ENCODE results near the gene LRRC74B. TPM values are rescaled to one million over a fixed set of nuclear protein-coding genes. Genes with fewer than 3 reads are reported as not detected.
"Not testable (repeated sequence)": the region's sequence is repeated elsewhere in the genome, so short reads cannot be mapped to it uniquely, and the experiment has no call there.

LRRC74B gene
- total RNA-seq, 4 donors from 2014 or later, result not detected

DNA sequence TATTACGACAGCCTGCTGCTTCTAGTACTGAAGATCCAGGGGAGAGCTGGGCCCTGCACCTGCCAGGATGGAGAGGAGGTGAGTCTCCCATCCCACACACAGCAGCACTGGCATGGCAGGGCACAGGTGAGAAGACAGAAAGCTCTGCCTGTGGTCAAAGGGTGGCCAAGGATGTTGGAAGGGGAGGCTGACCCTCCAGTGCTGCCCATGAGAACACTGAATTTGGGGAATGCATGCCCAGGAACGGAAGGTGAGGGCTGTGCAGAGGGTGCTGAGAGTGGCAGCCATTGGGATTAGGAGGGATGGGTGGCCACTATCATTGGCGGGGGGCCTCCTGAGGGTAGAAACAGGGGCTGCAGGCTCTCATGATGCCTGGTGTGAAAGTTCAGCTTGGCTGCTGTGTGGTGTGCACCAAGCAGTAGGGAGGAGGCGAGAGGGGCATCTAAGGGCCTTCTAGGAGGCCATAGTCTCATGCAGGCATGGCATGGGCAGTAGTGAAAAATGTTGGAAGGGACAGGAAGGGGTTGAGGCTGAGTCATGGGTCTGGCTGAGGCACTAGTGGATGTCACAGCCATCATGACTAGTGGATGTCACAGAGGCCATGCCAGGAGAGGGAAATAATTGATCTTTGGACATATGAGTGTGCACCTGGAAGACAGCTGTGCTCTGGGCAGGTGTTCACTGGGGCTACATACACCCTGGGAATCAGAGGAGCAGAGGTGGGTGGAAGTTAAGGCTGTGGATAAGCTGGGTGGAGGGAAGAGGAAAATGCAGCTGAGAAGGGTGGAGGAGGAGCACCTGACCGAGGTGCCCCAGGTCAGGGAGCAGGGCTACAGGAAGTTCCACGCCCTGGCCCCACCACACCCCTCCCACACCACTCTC, 2.5 kb upstream of the LRRC74B start:
- no peak for TF ChIP-seq POLR2A (IDR thresholded peaks at IDR 0.05)
- TF ChIP-seq, protein P1, sequence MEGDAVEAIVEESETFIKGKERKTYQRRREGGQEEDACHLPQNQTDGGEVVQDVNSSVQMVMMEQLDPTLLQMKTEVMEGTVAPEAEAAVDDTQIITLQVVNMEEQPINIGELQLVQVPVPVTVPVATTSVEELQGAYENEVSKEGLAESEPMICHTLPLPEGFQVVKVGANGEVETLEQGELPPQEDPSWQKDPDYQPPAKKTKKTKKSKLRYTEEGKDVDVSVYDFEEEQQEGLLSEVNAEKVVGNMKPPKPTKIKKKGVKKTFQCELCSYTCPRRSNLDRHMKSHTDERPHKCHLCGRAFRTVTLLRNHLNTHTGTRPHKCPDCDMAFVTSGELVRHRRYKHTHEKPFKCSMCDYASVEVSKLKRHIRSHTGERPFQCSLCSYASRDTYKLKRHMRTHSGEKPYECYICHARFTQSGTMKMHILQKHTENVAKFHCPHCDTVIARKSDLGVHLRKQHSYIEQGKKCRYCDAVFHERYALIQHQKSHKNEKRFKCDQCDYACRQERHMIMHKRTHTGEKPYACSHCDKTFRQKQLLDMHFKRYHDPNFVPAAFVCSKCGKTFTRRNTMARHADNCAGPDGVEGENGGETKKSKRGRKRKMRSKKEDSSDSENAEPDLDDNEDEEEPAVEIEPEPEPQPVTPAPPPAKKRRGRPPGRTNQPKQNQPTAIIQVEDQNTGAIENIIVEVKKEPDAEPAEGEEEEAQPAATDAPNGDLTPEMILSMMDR (IDR thresholded peaks at IDR 0.05), result no peak
- Histone ChIP-seq H3K4me3 (no peak overlapping the region), H3K9me3 (no peaks in the 10 kb centered on the region), H3K4me1 (peaks cover 0 to 26% (median 10%) of the 10 kb centered on the region in 4 donors), H3K27me3 (no peaks in the 10 kb centered on the region), H3K27ac (peak overlapping the region in 2 of 4 donors; percentile 17 to 19), H3K36me3 (no peaks in the 10 kb centered on the region)
- DNase-seq, result peak in 2 of 3 donors; percentile 56 to 59

DNA sequence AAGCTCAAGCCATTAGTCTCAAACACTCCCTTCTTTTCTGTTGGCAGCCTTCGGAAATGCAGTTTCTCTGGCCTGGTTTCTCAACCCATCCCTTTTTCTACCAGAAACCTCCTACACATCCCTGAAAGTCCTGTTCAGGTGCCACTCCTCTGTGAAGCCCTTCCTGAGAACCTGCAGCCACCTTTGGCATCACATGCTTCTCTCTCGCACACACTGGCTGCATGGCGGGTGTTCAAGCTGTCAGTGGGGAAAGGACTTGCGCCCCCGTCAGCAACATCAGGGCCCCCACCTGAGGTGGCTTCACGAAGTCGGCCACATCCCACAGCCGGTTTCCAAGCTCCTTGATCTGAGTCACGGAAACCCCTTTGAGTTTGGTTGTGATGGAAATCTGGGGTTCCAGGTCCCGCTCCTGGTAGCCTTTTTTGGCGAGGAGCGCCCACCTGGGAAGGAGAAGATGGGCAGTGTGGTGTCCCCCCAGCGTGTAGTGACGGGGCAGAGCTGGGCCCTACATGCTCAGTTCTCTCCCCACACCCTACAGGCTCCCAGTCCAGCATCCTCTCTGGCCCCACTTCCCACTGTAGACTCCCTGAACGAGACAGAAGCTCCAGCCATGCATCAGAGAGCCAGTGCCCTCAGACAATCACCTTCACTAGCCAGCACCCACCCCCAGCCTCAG, 1.7 kb upstream of the LRRC74B start:
- H3K36me3 ChIP-seq, result no peaks in the 10 kb centered on the region
- H3K27me3 ChIP-seq, result no peaks in the 10 kb centered on the region
- H3K9me3 ChIP-seq, result no peaks in the 10 kb centered on the region
- no peak for TF ChIP-seq POLR2A (IDR thresholded peaks at IDR 0.05)
- TF ChIP-seq, protein P1 (IDR thresholded peaks at IDR 0.05), result no peak
- H3K4me1 ChIP-seq, result peaks cover 0 to 26% (median 10%) of the 10 kb centered on the region in 4 donors
- H3K27ac ChIP-seq, result peak overlapping the region in 2 of 4 donors; percentile 17 to 19
- no peak for DNase-seq
- H3K4me3 ChIP-seq, result peak overlapping the region in 1 of 4 donors; percentile 19

DNA sequence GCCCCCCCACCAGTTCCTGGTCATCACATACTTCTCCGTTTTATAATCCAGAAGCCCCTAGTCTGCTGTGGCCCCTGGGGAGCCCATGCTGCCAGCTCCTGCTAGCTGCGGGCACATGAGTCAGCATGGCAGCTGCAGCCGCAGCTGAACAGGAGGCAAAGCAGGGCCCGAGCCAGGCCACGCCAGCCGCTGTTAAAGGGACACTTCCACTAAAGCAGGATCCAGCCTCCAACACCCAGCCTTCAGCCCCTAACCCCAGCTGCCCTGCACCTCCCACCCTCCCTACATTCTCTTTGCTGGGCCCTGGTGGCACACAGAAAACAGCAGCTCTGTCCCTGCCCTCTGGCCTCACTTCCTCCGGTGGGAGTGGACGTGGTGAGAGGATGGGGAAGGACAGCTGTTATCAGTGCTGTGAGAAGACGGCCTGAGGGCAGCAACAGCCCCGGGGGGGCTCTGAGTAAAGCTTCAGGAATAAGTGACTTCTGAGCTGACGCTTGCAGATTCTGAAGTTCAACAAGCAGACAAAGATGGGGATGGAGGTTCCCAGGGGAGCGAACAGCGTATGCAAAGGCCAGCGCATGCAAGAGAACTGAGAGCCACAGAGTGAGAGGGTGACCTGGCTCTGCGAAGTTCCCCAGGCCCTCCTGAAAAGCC, 688 bp upstream of the LRRC74B start:
- Histone ChIP-seq H3K27ac (peak overlapping the region in 1 of 4 donors; percentile 17), H3K4me3 (peak overlapping the region; percentile 19 to 38 (median 36)), H3K4me1 (peaks cover 0 to 26% (median 10%) of the 10 kb centered on the region in 4 donors), H3K9me3 (no peaks in the 10 kb centered on the region), H3K27me3 (no peaks in the 10 kb centered on the region), H3K36me3 (no peaks in the 10 kb centered on the region)
- DNase-seq, result peak in 1 of 3 donors; percentile 50
- TF ChIP-seq, protein P1 (IDR thresholded peaks at IDR 0.05), result no peak
- TF ChIP-seq POLR2A (IDR thresholded peaks at IDR 0.05), result no peak

DNA sequence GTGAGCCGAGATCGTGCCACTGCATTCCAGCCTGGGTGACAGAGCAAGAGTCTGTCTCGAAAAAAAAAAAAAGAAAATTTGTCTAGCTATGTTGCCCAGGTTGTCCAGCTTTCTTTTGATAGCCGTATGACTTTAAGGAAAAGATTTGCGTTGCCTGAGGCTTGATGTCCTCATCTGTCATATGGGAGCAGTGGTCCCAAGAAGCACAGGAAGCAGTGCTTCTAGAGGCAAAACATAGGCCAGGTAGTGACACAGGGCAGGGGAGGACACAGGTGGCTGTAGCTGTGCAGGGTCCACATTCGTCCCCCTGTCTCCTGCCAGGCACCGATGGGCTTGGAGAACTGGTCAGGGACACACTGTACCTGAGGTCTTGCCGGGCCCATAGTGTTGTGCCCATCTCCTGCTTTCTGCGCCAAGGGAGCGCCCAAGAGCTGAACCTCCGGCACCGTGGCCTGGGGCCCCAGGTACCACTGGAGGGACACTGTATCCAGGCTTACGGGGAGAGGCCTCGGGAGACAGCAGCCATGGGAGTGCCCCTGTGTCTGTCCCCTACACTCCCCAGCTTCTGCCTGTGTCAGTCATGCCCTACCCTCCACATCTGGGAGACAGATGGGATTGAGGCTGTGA, 1.4 kb downstream of the LRRC74B start:
- Histone ChIP-seq H3K9me3 (no peaks in the 10 kb centered on the region), H3K27me3 (no peaks in the 10 kb centered on the region), H3K27ac (no peak overlapping the region), H3K36me3 (no peaks in the 10 kb centered on the region), H3K4me3 (no peak overlapping the region), H3K4me1 (peaks cover 0 to 26% (median 10%) of the 10 kb centered on the region in 4 donors)
- TF ChIP-seq POLR2A (IDR thresholded peaks at IDR 0.05), result no peak
- TF ChIP-seq, protein P1 (IDR thresholded peaks at IDR 0.05), result no peak
- DNase-seq, result no peak

DNA sequence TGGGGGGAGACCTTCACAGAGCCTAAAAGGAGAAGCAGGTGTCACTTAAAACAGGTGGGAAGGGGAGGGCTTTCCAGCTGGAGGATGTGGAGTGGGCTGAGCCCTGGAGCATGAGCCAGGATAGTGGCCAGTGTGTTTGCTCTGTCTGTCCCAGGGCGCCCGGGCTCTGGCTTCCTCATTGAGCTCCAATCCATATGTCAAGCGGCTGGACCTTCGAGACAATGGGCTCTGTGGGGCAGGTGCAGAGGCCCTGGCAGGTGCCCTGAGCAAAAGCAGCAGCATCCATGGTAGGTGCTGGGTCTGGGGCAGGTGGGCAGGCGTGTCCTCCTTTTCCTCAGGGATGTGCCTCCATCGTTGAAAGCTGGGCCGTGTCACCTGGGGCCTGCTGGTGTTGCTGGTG, 2.0 kb downstream of the LRRC74B start:
- TF ChIP-seq POLR2A (IDR thresholded peaks at IDR 0.05), result no peak
- TF ChIP-seq, protein P1 (IDR thresholded peaks at IDR 0.05), result no peak

GRCh38 chr22:21048448-21048847, 2.7 kb downstream of the LRRC74B start:
- H3K4me3 ChIP-seq, H3K27me3 ChIP-seq, H3K27ac ChIP-seq, DNase-seq, H3K36me3 ChIP-seq, H3K9me3 ChIP-seq: not testable (repeated sequence)
- peaks cover 0 to 21% (median 10%) of the 10 kb centered on the region in 4 donors for H3K4me1 ChIP-seq

More for the DNA sequence above, 2.0 kb downstream of the LRRC74B start:
- peaks cover 0 to 26% (median 10%) of the 10 kb centered on the region in 4 donors for H3K4me1 ChIP-seq
- H3K27me3 ChIP-seq, result no peaks in the 10 kb centered on the region
- no peak overlapping the region for H3K27ac ChIP-seq
- DNase-seq, result no peak
- H3K36me3 ChIP-seq, result no peaks in the 10 kb centered on the region
- H3K4me3 ChIP-seq, result no peak overlapping the region
- H3K9me3 ChIP-seq, result no peaks in the 10 kb centered on the region

DNA sequence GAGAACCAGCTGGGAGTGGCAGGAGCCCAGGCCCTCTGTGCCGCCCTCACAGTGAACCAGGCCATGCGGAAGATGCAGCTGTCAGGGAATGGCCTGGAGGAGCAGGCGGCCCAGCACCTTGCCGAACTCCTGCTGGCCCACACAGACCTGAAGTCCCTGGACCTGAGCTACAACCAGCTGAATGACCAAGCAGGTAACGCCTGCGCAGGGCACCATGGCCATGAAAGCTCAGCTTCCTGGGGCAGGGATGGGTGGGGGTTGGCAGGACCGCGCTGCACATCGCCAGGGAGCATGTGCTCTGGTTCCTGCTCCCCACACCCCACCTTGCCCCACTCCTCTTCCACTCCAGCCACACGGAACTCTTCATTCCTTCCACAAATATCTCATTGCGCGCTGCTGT, 3.2 kb downstream of the LRRC74B start:
- H3K27ac ChIP-seq, DNase-seq, H3K9me3 ChIP-seq, H3K4me3 ChIP-seq, H3K36me3 ChIP-seq, H3K27me3 ChIP-seq: not testable (repeated sequence)
- peaks cover 0 to 16% (median 10%) of the 10 kb centered on the region in 4 donors for H3K4me1 ChIP-seq
